H1 (cell line): ENCODE results near the gene GMIP. TPM values are rescaled to one million over a fixed set of nuclear protein-coding genes. Genes with fewer than 3 reads are reported as not detected.

ENCODE experiments used
- CTCF ChIA-PET: fragments of 300-600 bp; sonication (Branson Sonifier 250); formaldehyde crosslinking; loops from one replicate; lab custom pipeline; 2021; ENCODE audit not compliant: partially characterized antibody; lab: Charles Lee
- POLR2A ChIA-PET: fragments of 300-600 bp; sonication (Branson Sonifier 250); formaldehyde crosslinking; loops from one replicate; lab custom pipeline; 2021; ENCODE audit warnings: inconsistent platforms; ENCODE audit not compliant: partially characterized antibody; lab: Charles Lee
- DNase-seq, 2 experiments: peaks; one replicate each; pipeline versions ENCODE4 v3.0.0 to v3.0.0-alpha.2; 2010 to 2022; ENCODE audit warnings: low spot score in 2 of 2, low read depth in 1 of 2, mixed read lengths in 1 of 2
- FAIRE-seq: peaks from 2 replicates; lab custom pipeline; 2011; peaks lifted over from hg19 to GRCh38; lab: Jason Lieb, UNC
- H2AFZ ChIP-seq: 2 replicates; pipeline ENCODE4 v1.8.1; 2012; ENCODE audit warnings: low read length, inconsistent platforms
- H2AK5ac ChIP-seq: 2 replicates; pipeline ENCODE4 v1.6.1; 2013; ENCODE audit warnings: low read depth, low read length
- H2BK120ac ChIP-seq: replicated peaks from 2 replicates; pipeline ENCODE3; 2013; ENCODE audit warnings: low read depth, low read length, inconsistent platforms
- H2BK12ac ChIP-seq: 2 replicates; pipeline ENCODE4 v1.6.1; 2013; ENCODE audit warnings: low read depth, low read length
- H2BK15ac ChIP-seq: 2 replicates; pipeline ENCODE4 v1.6.1; 2013; ENCODE audit warnings: low read length
- H2BK20ac ChIP-seq: 2 replicates; pipeline ENCODE4 v1.6.1; 2013; ENCODE audit warnings: low read length
- H2BK5ac ChIP-seq: 2 replicates; pipeline ENCODE4 v1.6.1; 2013; ENCODE audit warnings: low read depth, low read length
- H3K14ac ChIP-seq: 2 replicates; pipeline ENCODE4 v1.6.1; 2013; ENCODE audit warnings: inconsistent platforms; ENCODE audit not compliant: insufficient read length
- H3K18ac ChIP-seq: 2 replicates; pipeline ENCODE4 v1.6.1; 2013; ENCODE audit warnings: low read length; ENCODE audit errors: extremely low read depth
- H3K23ac ChIP-seq: 2 replicates; pipeline ENCODE4 v1.6.1; 2013; ENCODE audit warnings: inconsistent platforms; ENCODE audit not compliant: insufficient read length
- H3K23me2 ChIP-seq: 2 replicates; pipeline ENCODE4 v1.6.1; 2013; ENCODE audit warnings: low read depth, low read length
- H3K27ac ChIP-seq: 2 replicates; pipeline ENCODE4 v1.6.1; 2011; ENCODE audit warnings: low read depth, low read length, inconsistent platforms
- H3K27me3 ChIP-seq, 4 experiments: replicated peaks in 1 of 4; 1 replicate in 1 of 4; 2 replicates in 3 of 4; pipeline versions ENCODE4 v1.6.1 to v1.8.1; 2011 to 2013; ENCODE audit warnings: low read length in 3 of 4, mild to moderate bottlenecking in 3 of 4, inconsistent platforms in 2 of 4, mixed read lengths in 2 of 4, moderate library complexity in 1 of 4; ENCODE audit not compliant: control insufficient read depth in 3 of 4, insufficient read depth in 3 of 4; ENCODE audit errors: extremely low read depth in 1 of 4
- H3K36me3 ChIP-seq, 4 experiments: 2 replicates each; pipeline versions ENCODE4 v1.6.1 to v1.8.1; 2011 to 2013; ENCODE audit warnings: mild to moderate bottlenecking in 4 of 4, low read length in 3 of 4, moderate library complexity in 2 of 4, control low read depth in 1 of 4, inconsistent platforms in 1 of 4; ENCODE audit not compliant: insufficient read depth in 4 of 4, control insufficient read depth in 2 of 4
- H3K4ac ChIP-seq: replicated peaks from 2 replicates; pipeline ENCODE3; 2013; ENCODE audit warnings: low read length, low read depth, mixed read lengths, inconsistent platforms; ENCODE audit not compliant: insufficient read length
- H3K4me1 ChIP-seq, 4 experiments: replicated peaks in 1 of 4; 1 replicate in 1 of 4; 2 replicates in 3 of 4; pipeline versions ENCODE4 v1.6.1 to v1.8.1; 2011 to 2013; ENCODE audit warnings: low read length in 3 of 4, inconsistent platforms in 2 of 4, mixed read lengths in 1 of 4; ENCODE audit not compliant: insufficient read depth in 4 of 4, control insufficient read depth in 3 of 4
- H3K4me2 ChIP-seq, 2 experiments: 2 replicates each; pipeline versions ENCODE4 v1.6.1 to v1.8.1; 2011 to 2013; ENCODE audit warnings: low read depth in 2 of 2, low read length in 2 of 2, control low read depth in 1 of 2, inconsistent platforms in 1 of 2, mild to moderate bottlenecking in 1 of 2; ENCODE audit not compliant: insufficient read depth in 1 of 2
- H3K4me3 ChIP-seq, 4 experiments: fragments of 200-600, 300-600 bp in 1 of 4; sonication (generic), shearing (Covaris generic), sonication (Bioruptor Twin) in 1 of 4; 2 replicates each; pipeline versions ENCODE4 v1.5.1 to v1.8.1; 2011 to 2016; ENCODE audit warnings: low read length in 4 of 4, low read depth in 3 of 4, control low read depth in 2 of 4, inconsistent platforms in 2 of 4, mild to moderate bottlenecking in 2 of 4, mixed read lengths in 1 of 4, moderate library complexity in 1 of 4; ENCODE audit not compliant: insufficient read depth in 2 of 4; ENCODE audit errors: extremely low read depth in 1 of 4
- H3K56ac ChIP-seq: replicated peaks from 2 replicates; pipeline ENCODE3; 2013; ENCODE audit warnings: low read depth, mild to moderate bottlenecking, mixed read lengths, low read length, inconsistent platforms; ENCODE audit not compliant: insufficient read length
- H3K79me1 ChIP-seq: 2 replicates; pipeline ENCODE4 v1.6.1; 2013; ENCODE audit warnings: low read depth, low read length, control low read depth
- H3K79me2 ChIP-seq, 2 experiments: 2 replicates each; pipeline versions ENCODE4 v1.6.1 to v1.8.1; 2012 to 2013; ENCODE audit warnings: low read length in 2 of 2, mild to moderate bottlenecking in 2 of 2, inconsistent platforms in 1 of 2; ENCODE audit not compliant: insufficient read depth in 2 of 2, control insufficient read depth in 1 of 2
- H3K9ac ChIP-seq, 4 experiments: replicated peaks in 1 of 4; 1 replicate in 1 of 4; 2 replicates in 3 of 4; pipeline versions ENCODE4 v1.6.1 to v1.8.1; 2011 to 2013; ENCODE audit warnings: low read depth in 3 of 4, low read length in 3 of 4, control low read depth in 2 of 4, mild to moderate bottlenecking in 2 of 4, moderate library complexity in 2 of 4, inconsistent platforms in 1 of 4; ENCODE audit errors: extremely low read depth in 1 of 4
- H3K9me3 ChIP-seq, 2 experiments: 2 replicates each; pipeline versions ENCODE4 v1.6.1 to v1.8.1; 2012 to 2013; ENCODE audit warnings: mild to moderate bottlenecking in 2 of 2, moderate library complexity in 2 of 2, control low read depth in 1 of 2, inconsistent platforms in 1 of 2, low read depth in 1 of 2, low read length in 1 of 2, mixed read lengths in 1 of 2; ENCODE audit not compliant: insufficient read depth in 2 of 2
- H4K20me1 ChIP-seq, 2 experiments: replicated peaks in 1 of 2; 2 replicates each; pipeline versions ENCODE3 to v1.8.1; 2011 to 2013; ENCODE audit warnings: inconsistent platforms in 2 of 2, low read length in 2 of 2, mild to moderate bottlenecking in 1 of 2; ENCODE audit not compliant: insufficient read depth in 2 of 2, control insufficient read depth in 1 of 2
- H4K5ac ChIP-seq: 2 replicates; pipeline ENCODE4 v1.6.1; 2013; ENCODE audit warnings: low read length, low read depth, mixed read lengths, inconsistent platforms; ENCODE audit not compliant: insufficient read length
- H4K8ac ChIP-seq: 2 replicates; pipeline ENCODE4 v1.8.0; 2013; ENCODE audit warnings: mild to moderate bottlenecking, moderate library complexity, low read length, inconsistent platforms; ENCODE audit not compliant: insufficient read depth; ENCODE audit errors: extremely low read depth
- H4K91ac ChIP-seq: replicated peaks from 2 replicates; pipeline ENCODE3; 2013; ENCODE audit warnings: low read length, mixed read lengths, inconsistent platforms; ENCODE audit not compliant: insufficient read length
- CREB1 ChIP-seq: IDR thresholded peaks from 2 replicates; pipeline ENCODE4 v1.6.1; 2012; ENCODE audit warnings: inconsistent platforms
- EP300 ChIP-seq, 2 experiments: IDR thresholded peaks; 1 replicate in 1 of 2; 2 replicates in 1 of 2; pipeline ENCODE4 v1.6.1; 2011 to 2012; ENCODE audit warnings: low read depth in 2 of 2, low read length in 2 of 2, mild to moderate bottlenecking in 2 of 2, borderline replicate concordance in 1 of 2, inconsistent platforms in 1 of 2, moderate library complexity in 1 of 2
- EZH2 ChIP-seq: fragments of 200-600 bp; sonication (generic); IDR thresholded peaks from 2 replicates; pipeline ENCODE4 v1.7.1; 2012; ENCODE audit warnings: low read depth, mild to moderate bottlenecking, moderate library complexity, low read length, inconsistent platforms; ENCODE audit not compliant: severe bottlenecking
- JUN ChIP-seq: IDR thresholded peaks from 2 replicates; pipeline ENCODE4 v1.6.1; 2011; ENCODE audit warnings: low read depth, mild to moderate bottlenecking, improper control_type of control experiment, low read length
- SIN3A ChIP-seq, 2 experiments: IDR thresholded peaks in 1 of 2; conservative IDR thresholded peaks in 1 of 2; 2 replicates each; pipeline ENCODE4 v1.6.1; 2011 to 2012; ENCODE audit warnings: low read length in 2 of 2, improper control_type of control experiment in 1 of 2, low read depth in 1 of 2, mild to moderate bottlenecking in 1 of 2
- SIRT6 ChIP-seq: IDR thresholded peaks from one replicate; pipeline ENCODE4 v1.7.1; 2012; ENCODE audit warnings: low read length, inconsistent platforms
- WGBS, 2 experiments: shearing (Covaris generic) in 1 of 2; methylation state at CpG; one replicate each; pipeline versions ENCODE4 v1.1.6 to v1.1.7; 2013 to 2015; ENCODE audit warnings: low lambda C conversion rate in 2 of 2, mixed read lengths in 2 of 2, inconsistent platforms in 1 of 2, low coverage in 1 of 2, missing lambda C conversion rate in 1 of 2; ENCODE audit not compliant: insufficient replicate concordance in 2 of 2, insufficient coverage in 1 of 2, insufficient read length in 1 of 2; ENCODE audit errors: extremely low coverage in 1 of 2, missing lambda C conversion rate in 1 of 2; 5-methylcytosine and 5-hydroxymethylcytosine counted together
- polyA plus RNA-seq, 7 experiments: library from polyadenylated mRNA; depleted of rRNA in 3 of 7; stranded (reverse) in 5 of 7; unstranded in 2 of 7; fragments of >200 nt in 5 of 7; fragments of 200-250 nt in 2 of 7; gene quantifications; 1 replicate in 5 of 7; 2 replicates in 1 of 7; 4 replicates in 1 of 7; pipeline versions ENCODE4 v1.2.1 to v1.2.3, GENCODE V29; 2011 to 2013; ENCODE audit warnings: missing spikeins in 2 of 7, mixed read lengths in 2 of 7
- total RNA-seq: library from RNA; stranded (reverse); fragmentation: NEBNext Ultra II Directional; extraction: Animal tissue kit (Norgen Biotek cat#: 25700); gene quantifications from 2 replicates; pipeline ENCODE4 v1.2.1, GENCODE V29; 2021

The GMIP gene
- total and polyA plus RNA-seq, 2 of the 8 experiments (the other 6 are each of a cell fraction or from before 2014, with no cell fraction given) = 5.7 to 18.1 TPM

GRCh38 chr19:19600793-19601330 lies 42.6 kb downstream of the GMIP start:
- Histone ChIP-seq H3K14ac (no peak overlapping the region), H3K9me3 (no peaks in the 10 kb centered on the region), H4K5ac (no peak overlapping the region), H3K4me2 (no peak overlapping the region), H3K56ac (no peak overlapping the region), H3K23ac (no peak overlapping the region), H3K36me3 (no peaks in the 10 kb centered on the region), H4K91ac (no peak overlapping the region), H2BK5ac (no peak overlapping the region), H3K27ac (no peak overlapping the region), H2BK120ac (no peak overlapping the region), H3K18ac (no peak overlapping the region), H2BK20ac (no peak overlapping the region), H2AK5ac (no peak overlapping the region), H3K4me1 (peaks cover 2 to 11% (median 4%) of the 10 kb centered on the region in 4 experiments; a peak in 6 of 7 replicates), H3K79me1 (no peaks in the 10 kb centered on the region), H3K9ac (no peak overlapping the region), H2BK15ac (no peak overlapping the region), H3K79me2 (no peaks in the 10 kb centered on the region), H3K23me2 (no peaks in the 10 kb centered on the region), H4K8ac (no peak overlapping the region), H4K20me1 (no peaks in the 10 kb centered on the region), H3K4ac (no peak overlapping the region), H2AFZ (no peak overlapping the region), H3K4me3 (no peak overlapping the region), H2BK12ac (no peak overlapping the region), H3K27me3 (no peaks in the 10 kb centered on the region)
- no peak for DNase-seq
- no peak for FAIRE-seq
- ChIA-PET POLR2A (no interaction called here), CTCF (interaction anchor here (0.7 to 1.0 kb wide), 2 partner anchors 47 to 69 kb away, joined by 3 to 4 read pairs; no protein-coding TSS in a partner anchor)
- 63% methylated on average over 1 of the region's 1 CpG; no CpG with 5 or more reads in 1 of the 2 experiments for WGBS, 2 experiments
- TF ChIP-seq SIN3A (conservative IDR thresholded peaks at IDR 0.05 in 1 of 2, IDR thresholded peaks at IDR 0.05 in 1 of 2; ENCODE audit: low read depth in 1 of 2, low read length in 2 of 2) (no peak), JUN (no peak), CREB1 (no peak), SIRT6 (no peak), EP300 (IDR thresholded peaks at IDR 0.05; ENCODE audit: borderline replicate concordance in 1 of 2, low read depth in 2 of 2, low read length in 2 of 2) (no peak), EZH2 (no peak)
